ENCODE measurements around the gene SKAP1. TPM values are rescaled to one million over a fixed set of nuclear protein-coding genes. Genes with fewer than 3 reads are reported as not detected.
A peak's percentile ranks its signal among the peaks of the same experiment; 100 is the strongest.

The SKAP1 gene
- total RNA-seq, 1 experiment from 2014 or later, result not detected

DNA sequence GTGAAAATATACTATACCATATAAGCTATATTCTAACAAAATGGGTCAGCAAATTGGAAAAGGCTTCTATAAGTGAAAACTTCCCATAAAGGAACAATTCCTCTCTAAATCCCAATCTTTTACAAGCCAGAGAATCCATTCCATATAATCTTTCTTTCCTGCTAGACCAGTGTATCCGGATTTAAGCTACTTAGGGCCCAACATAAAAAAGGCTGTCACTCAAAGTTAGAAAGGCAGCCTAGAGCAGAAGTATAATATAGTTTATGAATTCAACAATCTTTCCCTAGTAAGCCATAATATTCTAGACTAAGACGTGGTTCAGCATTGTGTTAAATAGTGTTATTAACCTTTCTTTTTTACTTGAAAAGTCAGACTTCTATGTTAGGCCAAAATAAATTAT lies 93.0 kb downstream of the SKAP1 start:
- CTCF ChIA-PET, result interaction anchor here (0.5 to 2.3 kb wide), 12 partner anchors 10 to 282 kb away, joined by 3 to 18 read pairs (median 4); partner anchors contain the start of gene HOXB5
- peaks cover 72% of the 10 kb centered on the region for H3K27me3 Mint-ChIP-seq (ENCODE audit: insufficient read depth, unreplicated experiment)
- H3K27ac Mint-ChIP-seq (ENCODE audit: low read depth, unreplicated experiment), result no peak overlapping the region
- no peaks in the 10 kb centered on the region for H3K4me1 Mint-ChIP-seq (ENCODE audit: insufficient read depth, unreplicated experiment)
- no peak for TF ChIP-seq CTCF (IDR thresholded peaks at IDR 0.05; ENCODE audit: unreplicated experiment)
- no peaks in the 10 kb centered on the region for H3K9me3 Mint-ChIP-seq (ENCODE audit: unreplicated experiment)
- H3K4me3 Mint-ChIP-seq (ENCODE audit: unreplicated experiment), result no peak overlapping the region
- no peaks in the 10 kb centered on the region for H3K36me3 Mint-ChIP-seq (ENCODE audit: insufficient read depth, unreplicated experiment)
- DNase-seq (ENCODE audit: unreplicated experiment), result no peak
- POLR2A ChIA-PET, result no interaction called here
- BruUV-seq (replicated peaks), result no TSS peak
- intact Hi-C loops (cut with micrococcal nuclease), result loop anchor here (2.0 to 5.0 kb wide), 2 partner anchors 120 to 258 kb away; no protein-coding TSS in a partner anchor

GRCh38 chr17:48335858-48336500 lies 94.0 kb downstream of the SKAP1 start:
- ChIA-PET CTCF (interaction anchor here (0.6 to 2.8 kb wide), 26 partner anchors 10 to 443 kb away, joined by 3 to 18 read pairs (median 4); partner anchors contain the start of gene HOXB5), POLR2A (interaction anchor here (0.6 kb wide), 1 partner anchor 27 kb away, joined by 3 read pairs; no protein-coding TSS in a partner anchor)
- BruUV-seq (replicated peaks), result no TSS peak
- Mint-ChIP-seq H3K27ac (ENCODE audit: low read depth, unreplicated experiment) (no peak overlapping the region), H3K36me3 (ENCODE audit: insufficient read depth, unreplicated experiment) (no peaks in the 10 kb centered on the region), H3K9me3 (ENCODE audit: unreplicated experiment) (no peaks in the 10 kb centered on the region), H3K4me1 (ENCODE audit: insufficient read depth, unreplicated experiment) (no peaks in the 10 kb centered on the region), H3K27me3 (ENCODE audit: insufficient read depth, unreplicated experiment) (peaks cover 67% of the 10 kb centered on the region), H3K4me3 (ENCODE audit: unreplicated experiment) (no peak overlapping the region)
- peak; percentile 59 for DNase-seq (ENCODE audit: unreplicated experiment)
- intact Hi-C loops (cut with micrococcal nuclease), result loop anchor here (2.0 to 5.0 kb wide), 2 partner anchors 119 to 259 kb away; no protein-coding TSS in a partner anchor
- peak; percentile 48 for TF ChIP-seq CTCF (IDR thresholded peaks at IDR 0.05; ENCODE audit: unreplicated experiment)

- Mint-ChIP-seq H3K9me3 (ENCODE audit: unreplicated experiment) (no peaks in the 10 kb centered on the region), H3K4me3 (ENCODE audit: unreplicated experiment) (no peak overlapping the region), H3K27ac (ENCODE audit: low read depth, unreplicated experiment) (no peak overlapping the region), H3K27me3 (ENCODE audit: insufficient read depth, unreplicated experiment) (peaks cover 67% of the 10 kb centered on the region), H3K4me1 (ENCODE audit: insufficient read depth, unreplicated experiment) (no peaks in the 10 kb centered on the region), H3K36me3 (ENCODE audit: insufficient read depth, unreplicated experiment) (no peaks in the 10 kb centered on the region)
- no TSS peak for BruUV-seq (replicated peaks)
- TF ChIP-seq CTCF (IDR thresholded peaks at IDR 0.05; ENCODE audit: unreplicated experiment), result no peak
- CTCF ChIA-PET, result interaction anchor here (0.6 to 2.8 kb wide), 19 partner anchors 10 to 442 kb away, joined by 3 to 18 read pairs (median 4); partner anchors contain the start of gene HOXB5
- DNase-seq (ENCODE audit: unreplicated experiment), result no peak
- POLR2A ChIA-PET, result interaction anchor here (0.6 kb wide), 1 partner anchor 26 kb away, joined by 3 read pairs; no protein-coding TSS in a partner anchor
- intact Hi-C loops (cut with micrococcal nuclease), result loop anchor here (5.0 kb wide), 1 partner anchor 118 kb away; no protein-coding TSS in a partner anchor
These were observed 94.7 kb downstream of the SKAP1 start for GRCh38 chr17:48335146-48335784.

DNA sequence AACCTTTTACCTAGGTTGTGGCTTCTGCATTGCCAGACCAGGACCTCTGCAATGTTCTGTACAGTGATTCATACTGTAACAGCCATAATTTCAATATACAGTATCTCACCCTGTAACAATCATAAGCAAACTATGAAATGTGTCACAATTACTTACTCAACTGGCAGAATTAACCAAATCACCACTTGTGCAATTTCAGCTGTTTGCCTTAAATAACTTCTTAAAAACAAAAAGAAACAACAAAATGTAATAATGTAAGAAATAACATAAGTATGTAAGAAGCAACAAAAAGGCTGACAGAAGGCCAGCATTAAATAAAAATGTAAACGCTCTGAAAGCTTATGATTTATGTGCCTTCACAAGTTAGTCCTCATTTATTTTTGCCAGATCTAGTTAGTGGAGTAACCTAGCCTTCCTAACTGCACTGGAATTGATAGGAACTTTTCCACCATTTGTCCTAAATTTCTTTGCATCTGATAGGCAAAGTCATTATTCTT lies 96.9 kb downstream of the SKAP1 start:
- CTCF ChIA-PET, result interaction anchor here (0.6 to 2.8 kb wide), 11 partner anchors 9 to 308 kb away, joined by 3 to 9 read pairs (median 3); partner anchors contain the start of gene HOXB5
- intact Hi-C loops (cut with micrococcal nuclease), result no loop called here
- BruUV-seq (replicated peaks), result no TSS peak
- no peaks in the 10 kb centered on the region for H3K9me3 Mint-ChIP-seq (ENCODE audit: unreplicated experiment)
- no peaks in the 10 kb centered on the region for H3K4me1 Mint-ChIP-seq (ENCODE audit: insufficient read depth, unreplicated experiment)
- H3K27me3 Mint-ChIP-seq (ENCODE audit: insufficient read depth, unreplicated experiment), result peaks cover 71% of the 10 kb centered on the region
- POLR2A ChIA-PET, result interaction anchor here (0.6 to 0.9 kb wide), 2 partner anchors 29 to 202 kb away, joined by 3 read pairs; no protein-coding TSS in a partner anchor
- no peak overlapping the region for H3K4me3 Mint-ChIP-seq (ENCODE audit: unreplicated experiment)
- peak; percentile 55 for DNase-seq (ENCODE audit: unreplicated experiment)
- no peak for TF ChIP-seq CTCF (IDR thresholded peaks at IDR 0.05; ENCODE audit: unreplicated experiment)
- no peaks in the 10 kb centered on the region for H3K36me3 Mint-ChIP-seq (ENCODE audit: insufficient read depth, unreplicated experiment)
- H3K27ac Mint-ChIP-seq (ENCODE audit: low read depth, unreplicated experiment), result no peak overlapping the region

Data from MCF 10A (cell line).